Measurements from ENCODE around the gene GGT6. TPM values are rescaled to one million over a fixed set of nuclear protein-coding genes. Genes with fewer than 3 reads are reported as not detected.

The GGT6 gene
- total RNA-seq, 1 experiment from 2014 or later, result not detected

GRCh38 chr17:4548721-4549531, 11.5 kb downstream of the GGT6 start:
- no peaks in the 10 kb centered on the region for H3K9me3 Mint-ChIP-seq (ENCODE audit: unreplicated experiment)
- no peak for DNase-seq
- peaks cover 27% of the 10 kb centered on the region for H3K36me3 Mint-ChIP-seq (ENCODE audit: insufficient read depth, unreplicated experiment)
- TF ChIP-seq CTCF (IDR thresholded peaks at IDR 0.05; ENCODE audit: insufficient read depth in 1 of 2, low read depth in 1 of 2, low read length in 1 of 2, severe bottlenecking in 1 of 2, unreplicated experiment in 1 of 2), result no peak
- H3K27me3 Mint-ChIP-seq (ENCODE audit: insufficient read depth, unreplicated experiment), result no peaks in the 10 kb centered on the region
- H3K4me3 ChIP-seq (ENCODE audit: low read depth, low read length), result no peak overlapping the region
- H3K27me3 ChIP-seq (replicated peaks; ENCODE audit: control insufficient read depth, insufficient read depth, low read length), result no peaks in the 10 kb centered on the region
- no peaks in the 10 kb centered on the region for H3K36me3 ChIP-seq (ENCODE audit: control insufficient read depth, insufficient read depth, low read length)
- H3K27ac Mint-ChIP-seq (ENCODE audit: unreplicated experiment), result no peak overlapping the region
- ChIA-PET POLR2A (interaction anchor here (0.5 kb wide), 1 partner anchor 115 kb away, joined by 3 read pairs; no protein-coding TSS in a partner anchor), CTCF (interaction anchor here (0.6 kb wide), 1 partner anchor 11 kb away, joined by 3 read pairs; no protein-coding TSS in a partner anchor)
- H3K4me1 Mint-ChIP-seq (ENCODE audit: low read depth, unreplicated experiment), result no peaks in the 10 kb centered on the region
- no TSS peak for BruUV-seq (replicated peaks)
- H3K9me3 ChIP-seq, result no peaks in the 10 kb centered on the region
- intact Hi-C loops (cut with micrococcal nuclease; ENCODE audit: unreplicated experiment), result no loop called here
- H3K4me3 Mint-ChIP-seq (ENCODE audit: unreplicated experiment), result no peak overlapping the region
- no peaks in the 10 kb centered on the region for H3K4me1 ChIP-seq

- Mint-ChIP-seq H3K27me3 (ENCODE audit: insufficient read depth, unreplicated experiment) (no peaks in the 10 kb centered on the region), H3K9me3 (ENCODE audit: unreplicated experiment) (no peaks in the 10 kb centered on the region), H3K36me3 (ENCODE audit: insufficient read depth, unreplicated experiment) (peaks cover 27% of the 10 kb centered on the region), H3K4me1 (ENCODE audit: low read depth, unreplicated experiment) (no peaks in the 10 kb centered on the region), H3K27ac (ENCODE audit: unreplicated experiment) (no peak overlapping the region), H3K4me3 (ENCODE audit: unreplicated experiment) (no peak overlapping the region)
- Histone ChIP-seq H3K4me3 (ENCODE audit: low read depth, low read length) (no peak overlapping the region), H3K9me3 (no peaks in the 10 kb centered on the region), H3K27me3 (replicated peaks; ENCODE audit: control insufficient read depth, insufficient read depth, low read length) (no peaks in the 10 kb centered on the region), H3K36me3 (ENCODE audit: control insufficient read depth, insufficient read depth, low read length) (no peaks in the 10 kb centered on the region), H3K4me1 (no peaks in the 10 kb centered on the region)
- intact Hi-C loops (cut with micrococcal nuclease; ENCODE audit: unreplicated experiment), result no loop called here
- no peak for TF ChIP-seq CTCF (IDR thresholded peaks at IDR 0.05; ENCODE audit: insufficient read depth in 1 of 2, low read depth in 1 of 2, low read length in 1 of 2, severe bottlenecking in 1 of 2, unreplicated experiment in 1 of 2)
- no peak for DNase-seq
- POLR2A ChIA-PET, result no interaction called here
- CTCF ChIA-PET, result no interaction called here
- BruUV-seq (replicated peaks), result no TSS peak
These were observed 12.3 kb downstream of the GGT6 start for GRCh38 chr17:4548061-4548461.

GRCh38 chr17:4547118-4547906, 13.1 kb downstream of the GGT6 start:
- BruUV-seq (replicated peaks), result no TSS peak
- Histone ChIP-seq H3K4me1 (no peaks in the 10 kb centered on the region), H3K9me3 (no peaks in the 10 kb centered on the region), H3K36me3 (ENCODE audit: control insufficient read depth, insufficient read depth, low read length) (no peaks in the 10 kb centered on the region), H3K27me3 (replicated peaks; ENCODE audit: control insufficient read depth, insufficient read depth, low read length) (no peaks in the 10 kb centered on the region), H3K4me3 (ENCODE audit: low read depth, low read length) (no peak overlapping the region)
- H3K4me1 Mint-ChIP-seq (ENCODE audit: low read depth, unreplicated experiment), result no peaks in the 10 kb centered on the region
- H3K4me3 Mint-ChIP-seq (ENCODE audit: unreplicated experiment), result no peak overlapping the region
- no peak for TF ChIP-seq CTCF (IDR thresholded peaks at IDR 0.05; ENCODE audit: insufficient read depth in 1 of 2, low read depth in 1 of 2, low read length in 1 of 2, severe bottlenecking in 1 of 2, unreplicated experiment in 1 of 2)
- ChIA-PET CTCF (no interaction called here), POLR2A (no interaction called here)
- DNase-seq, result no peak
- no peak overlapping the region for H3K27ac Mint-ChIP-seq (ENCODE audit: unreplicated experiment)
- H3K27me3 Mint-ChIP-seq (ENCODE audit: insufficient read depth, unreplicated experiment), result no peaks in the 10 kb centered on the region
- intact Hi-C loops (cut with micrococcal nuclease; ENCODE audit: unreplicated experiment), result no loop called here
- H3K9me3 Mint-ChIP-seq (ENCODE audit: unreplicated experiment), result no peaks in the 10 kb centered on the region
- H3K36me3 Mint-ChIP-seq (ENCODE audit: insufficient read depth, unreplicated experiment), result peaks cover 33% of the 10 kb centered on the region

Data from Caco-2 (cell line).